GM12875 (cell line): ENCODE data around the gene NSF.
"Not testable (repeated sequence)": the region's sequence is repeated elsewhere in the genome, so short reads cannot be mapped to it uniquely, and the experiment has no call there.

Source experiments
- H3K4me3 ChIP-seq: one replicate; pipeline ENCODE4 v1.5.1; 2011; ENCODE audit warnings: low read depth, low read length, control low read depth
- TF ChIP-seq, protein P1 (sequence below): IDR thresholded peaks from 2 replicates; pipeline ENCODE4 v1.5.1; 2011; ENCODE audit warnings: low read depth, mild to moderate bottlenecking, control low read depth, inconsistent platforms, low read length, moderate library complexity, borderline replicate concordance; ENCODE audit not compliant: insufficient read depth

Gene NSF

DNA sequence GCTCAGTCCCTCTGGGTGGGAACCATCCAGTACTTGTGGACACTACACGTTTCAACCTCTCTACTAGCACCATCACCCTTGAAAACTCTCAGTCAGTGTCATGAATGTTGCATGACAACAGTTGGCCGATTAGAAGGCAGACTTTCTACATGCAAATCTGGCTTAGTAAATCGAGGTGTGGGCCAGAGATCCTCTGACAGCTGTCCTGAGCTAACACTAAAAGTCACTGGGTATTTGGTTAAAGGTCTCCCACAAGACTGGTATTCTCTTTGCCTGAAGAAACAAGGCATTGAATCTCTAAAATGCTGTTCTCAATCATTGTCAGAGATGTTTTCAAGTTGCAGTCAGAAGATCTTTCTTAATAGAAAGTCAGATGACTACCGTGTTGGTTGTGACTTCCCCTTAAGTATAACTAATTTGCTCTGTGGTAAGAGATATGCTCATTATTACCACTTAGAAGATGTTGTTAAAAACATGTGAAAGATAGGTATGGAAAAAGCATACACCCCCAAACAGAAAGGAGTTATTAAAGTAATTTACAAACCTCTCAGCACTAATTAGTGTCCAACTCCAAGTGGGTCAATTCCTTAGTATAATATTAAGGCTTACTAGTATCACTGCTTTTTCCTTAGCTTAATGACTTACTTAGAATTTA lies 165.7 kb downstream of the NSF start:
- no peak overlapping the region for H3K4me3 ChIP-seq
- TF ChIP-seq, protein P1, sequence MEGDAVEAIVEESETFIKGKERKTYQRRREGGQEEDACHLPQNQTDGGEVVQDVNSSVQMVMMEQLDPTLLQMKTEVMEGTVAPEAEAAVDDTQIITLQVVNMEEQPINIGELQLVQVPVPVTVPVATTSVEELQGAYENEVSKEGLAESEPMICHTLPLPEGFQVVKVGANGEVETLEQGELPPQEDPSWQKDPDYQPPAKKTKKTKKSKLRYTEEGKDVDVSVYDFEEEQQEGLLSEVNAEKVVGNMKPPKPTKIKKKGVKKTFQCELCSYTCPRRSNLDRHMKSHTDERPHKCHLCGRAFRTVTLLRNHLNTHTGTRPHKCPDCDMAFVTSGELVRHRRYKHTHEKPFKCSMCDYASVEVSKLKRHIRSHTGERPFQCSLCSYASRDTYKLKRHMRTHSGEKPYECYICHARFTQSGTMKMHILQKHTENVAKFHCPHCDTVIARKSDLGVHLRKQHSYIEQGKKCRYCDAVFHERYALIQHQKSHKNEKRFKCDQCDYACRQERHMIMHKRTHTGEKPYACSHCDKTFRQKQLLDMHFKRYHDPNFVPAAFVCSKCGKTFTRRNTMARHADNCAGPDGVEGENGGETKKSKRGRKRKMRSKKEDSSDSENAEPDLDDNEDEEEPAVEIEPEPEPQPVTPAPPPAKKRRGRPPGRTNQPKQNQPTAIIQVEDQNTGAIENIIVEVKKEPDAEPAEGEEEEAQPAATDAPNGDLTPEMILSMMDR: no peak

DNA sequence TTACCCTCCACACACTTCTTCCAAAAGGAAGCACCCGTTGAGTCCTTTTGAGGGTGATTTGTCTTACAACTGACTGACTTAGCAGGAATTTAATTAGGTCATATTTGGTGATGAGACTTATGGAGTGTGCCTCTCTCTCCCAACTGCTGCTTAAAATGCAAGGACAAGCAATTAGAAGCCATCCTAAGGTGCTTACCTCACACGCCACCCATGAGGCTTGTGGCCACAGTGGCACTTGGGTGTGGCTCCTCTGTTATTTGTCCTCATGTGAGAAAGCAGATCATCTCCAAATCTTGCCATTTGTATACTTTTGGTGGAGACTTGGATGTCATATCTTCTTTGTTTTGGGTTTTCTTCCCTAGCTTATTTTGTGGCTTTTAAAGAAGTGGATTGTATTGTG lies 166.4 kb downstream of the NSF start:
- H3K4me3 ChIP-seq: no peak overlapping the region
- TF ChIP-seq, protein P1: no peak

DNA sequence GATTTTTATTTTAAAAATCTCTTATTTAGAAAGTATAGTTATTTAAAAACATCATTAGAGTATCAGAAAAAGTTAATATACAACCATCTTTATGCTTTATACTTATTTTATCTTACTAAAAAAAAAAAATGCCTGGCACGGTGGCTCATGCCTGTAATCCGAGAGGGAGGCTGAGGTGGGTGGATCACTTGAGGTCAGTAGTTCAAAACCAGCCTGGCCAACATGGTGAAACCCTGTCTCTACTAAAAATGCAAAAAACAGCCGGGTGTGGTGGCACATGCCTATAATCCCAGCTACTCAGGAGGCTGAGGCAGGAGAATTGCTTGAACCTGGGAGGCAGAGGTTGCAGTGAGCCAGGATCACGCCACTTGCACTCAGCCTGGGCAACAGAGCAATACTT lies 167.1 kb downstream of the NSF start:
- H3K4me3 ChIP-seq: not testable (repeated sequence)

DNA sequence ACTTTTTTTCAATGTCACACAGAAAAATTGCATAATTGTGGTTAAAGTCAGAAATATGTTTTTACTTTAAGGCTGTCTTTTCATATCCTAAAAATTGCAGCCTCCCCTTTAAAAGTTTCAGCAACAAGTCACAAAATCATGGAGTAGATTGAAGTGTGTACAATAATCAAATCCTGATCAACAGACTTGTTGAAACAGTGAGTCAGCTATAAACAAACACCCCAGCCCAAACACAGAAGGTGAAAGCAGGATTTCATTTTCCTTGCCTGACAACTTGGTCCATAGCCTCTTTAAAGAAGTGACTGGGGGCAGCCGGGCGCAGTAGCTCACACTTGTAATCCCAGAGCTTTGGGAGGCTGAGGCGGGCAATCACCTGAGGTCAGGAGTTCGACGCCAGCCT lies 168.1 kb downstream of the NSF start:
- TF ChIP-seq, protein P1: no peak
- no peak overlapping the region for H3K4me3 ChIP-seq

DNA sequence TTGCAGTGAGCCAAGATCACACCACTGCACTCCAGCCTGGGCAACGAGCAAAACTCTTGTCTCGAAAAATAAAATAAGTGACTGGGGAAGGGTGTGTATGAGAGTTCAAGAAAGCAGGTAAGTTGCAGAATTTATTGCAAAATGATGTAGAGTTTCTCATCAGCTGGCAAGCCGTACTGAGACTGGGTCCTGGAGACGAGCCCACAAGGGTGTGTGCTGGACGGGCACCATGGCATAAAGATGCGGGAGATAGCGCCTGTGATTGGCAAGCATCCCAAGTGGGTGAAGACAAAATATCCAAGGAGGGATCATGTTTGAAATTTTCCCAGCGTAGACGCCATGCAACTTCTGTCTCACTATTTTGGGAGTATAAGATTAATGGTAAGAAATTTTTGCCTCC lies 168.7 kb downstream of the NSF start:
- TF ChIP-seq, protein P1: no peak
- H3K4me3 ChIP-seq: no peak overlapping the region

DNA sequence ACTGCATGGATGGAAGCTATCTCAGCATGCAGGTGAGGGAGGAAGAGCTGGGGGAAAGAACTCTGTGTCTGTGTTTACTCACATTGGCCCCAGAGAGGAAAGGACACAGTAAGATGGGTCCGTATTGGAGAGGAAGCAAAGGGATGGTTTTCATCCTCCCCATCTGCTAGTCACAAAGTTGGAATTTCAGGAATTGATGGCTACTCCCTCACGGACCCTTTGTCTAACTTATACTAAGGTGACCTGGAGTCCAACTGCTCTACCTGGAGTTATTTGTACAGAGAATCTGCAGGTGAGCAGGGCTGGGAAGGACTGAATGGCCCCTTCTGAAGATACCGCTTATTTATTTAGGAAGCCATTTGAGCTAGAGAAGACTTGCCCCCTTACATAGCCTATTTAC lies 172.9 kb downstream of the NSF start:
- H3K4me3 ChIP-seq: no peak overlapping the region
- TF ChIP-seq, protein P1: no peak

DNA sequence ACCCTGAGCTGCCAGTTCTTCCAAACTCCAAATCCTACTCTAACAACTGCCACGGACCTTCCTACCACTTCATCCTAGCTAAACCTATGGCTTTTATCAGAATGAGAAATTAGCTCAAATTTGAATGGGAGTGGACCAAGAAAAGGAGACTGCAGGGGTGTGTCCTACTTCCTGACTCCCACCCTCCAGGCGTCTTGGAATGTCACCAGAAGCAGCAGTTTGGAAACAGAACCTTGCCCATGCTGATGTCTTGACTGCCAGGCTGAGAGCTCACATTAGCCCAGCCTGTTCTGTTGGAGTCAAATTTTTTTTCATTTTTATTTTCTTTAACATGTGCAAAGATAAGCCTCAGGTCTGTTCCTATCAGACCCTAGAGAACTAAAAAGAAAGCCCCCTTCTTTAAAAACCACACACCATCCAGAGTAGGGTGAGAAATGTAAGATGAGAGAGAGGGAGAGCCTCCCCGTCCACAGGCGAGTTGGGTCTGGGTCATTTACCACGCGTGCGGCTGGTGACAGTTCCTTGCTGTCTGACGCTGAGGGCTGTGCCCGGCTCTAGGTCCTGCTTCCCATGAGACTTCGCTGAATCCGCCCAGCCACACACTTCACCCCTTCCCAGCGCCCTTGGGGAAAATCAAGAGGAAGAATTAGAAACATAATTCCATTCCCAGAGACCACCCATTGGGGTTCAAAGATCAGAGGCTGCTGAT lies 173.7 kb downstream of the NSF start:
- TF ChIP-seq, protein P1: no peak

More for the DNA sequence above, 173.7 kb downstream of the NSF start:
- H3K4me3 ChIP-seq: no peak overlapping the region
